ENCODE data around the gene SLC17A5. TPM values are rescaled to one million over a fixed set of nuclear protein-coding genes. Genes with fewer than 3 reads are reported as not detected.
"Not testable (repeated sequence)": the region's sequence is repeated elsewhere in the genome, so short reads cannot be mapped to it uniquely, and the experiment has no call there.

Gene SLC17A5
- total RNA-seq, 1 donor from 2014 or later, result 7.5 TPM

- intact Hi-C loops (cut with micrococcal nuclease), result no loop called here
- ChIA-PET CTCF (interaction anchor here (0.9 to 1.5 kb wide), 2 partner anchors 13 to 1520 kb away, joined by 3 to 9 read pairs; no protein-coding TSS in a partner anchor), POLR2A (no interaction called here)
- Mint-ChIP-seq H3K9me3 (peaks cover 3% of the 10 kb centered on the region), H3K27ac (no peak overlapping the region), H3K4me1 (no peaks in the 10 kb centered on the region), H3K27me3 (peaks cover 25% of the 10 kb centered on the region), H3K4me3 (no peak overlapping the region), H3K36me3 (ENCODE audit: low read depth) (no peaks in the 10 kb centered on the region)
- TF ChIP-seq CTCF (IDR thresholded peaks at IDR 0.05), result no peak
- DNase-seq (no peak), ATAC-seq (ENCODE audit: low read depth) (no peak)
Observed at GRCh38 chr6:73688351-73688750, 34.6 kb upstream of the SLC17A5 start.

GRCh38 chr6:73683574-73683973 lies 29.8 kb upstream of the SLC17A5 start:
- H3K9me3 Mint-ChIP-seq, result peaks cover 10% of the 10 kb centered on the region
- not testable (repeated sequence) for ATAC-seq (ENCODE audit: low read depth)

GRCh38 chr6:73680289-73680918 lies 26.6 kb upstream of the SLC17A5 start:
- ChIA-PET CTCF (no interaction called here), POLR2A (no interaction called here)
- intact Hi-C loops (cut with micrococcal nuclease), result no loop called here
- Mint-ChIP-seq H3K4me1 (no peaks in the 10 kb centered on the region), H3K36me3 (ENCODE audit: low read depth) (no peaks in the 10 kb centered on the region), H3K9me3 (peaks cover 10% of the 10 kb centered on the region), H3K27me3 (peaks cover 10% of the 10 kb centered on the region), H3K27ac (no peak overlapping the region), H3K4me3 (no peak overlapping the region)
- DNase-seq (no peak), ATAC-seq (ENCODE audit: low read depth) (no peak)
- no peak for TF ChIP-seq CTCF (IDR thresholded peaks at IDR 0.05)

More at GRCh38 chr6:73683574-73683973, 29.8 kb upstream of the SLC17A5 start:
- H3K4me3 Mint-ChIP-seq; DNase-seq; POLR2A ChIA-PET; H3K36me3 Mint-ChIP-seq (ENCODE audit: low read depth); intact Hi-C loops (cut with micrococcal nuclease); H3K4me1 Mint-ChIP-seq; H3K27ac Mint-ChIP-seq; CTCF ChIA-PET: not testable (repeated sequence)
- peaks cover 12% of the 10 kb centered on the region for H3K27me3 Mint-ChIP-seq

GRCh38 chr6:73679846-73680245 lies 26.1 kb upstream of the SLC17A5 start:
- H3K9me3 Mint-ChIP-seq, result peaks cover 10% of the 10 kb centered on the region
- H3K36me3 Mint-ChIP-seq (ENCODE audit: low read depth); H3K27ac Mint-ChIP-seq; H3K27me3 Mint-ChIP-seq; POLR2A ChIA-PET; H3K4me1 Mint-ChIP-seq; DNase-seq; ATAC-seq (ENCODE audit: low read depth); H3K4me3 Mint-ChIP-seq; CTCF ChIA-PET: not testable (repeated sequence)
- intact Hi-C loops (cut with micrococcal nuclease), result loop anchor here (10.0 kb wide), 1 partner anchor 1845 kb away; no protein-coding TSS in a partner anchor

- H3K4me1 Mint-ChIP-seq, result no peaks in the 10 kb centered on the region
- peaks cover 10% of the 10 kb centered on the region for H3K9me3 Mint-ChIP-seq
- H3K36me3 Mint-ChIP-seq (ENCODE audit: low read depth), result no peaks in the 10 kb centered on the region
- CTCF ChIA-PET, result no interaction called here
- peaks cover 10% of the 10 kb centered on the region for H3K27me3 Mint-ChIP-seq
- ATAC-seq (ENCODE audit: low read depth) (no peak), DNase-seq (no peak)
- POLR2A ChIA-PET, result interaction anchor here (0.6 to 0.7 kb wide), 2 partner anchors 204 to 262 kb away, joined by 4 to 6 read pairs; no protein-coding TSS in a partner anchor
- no peak overlapping the region for H3K4me3 Mint-ChIP-seq
- no peak for TF ChIP-seq CTCF (IDR thresholded peaks at IDR 0.05)
- no peak overlapping the region for H3K27ac Mint-ChIP-seq
- intact Hi-C loops (cut with micrococcal nuclease), result loop anchor here (10.0 kb wide), 1 partner anchor 1846 kb away; no protein-coding TSS in a partner anchor
Observed at GRCh38 chr6:73679009-73679408, 25.2 kb upstream of the SLC17A5 start.

- DNase-seq, result peak; percentile 20
- CTCF ChIA-PET, result interaction anchor here (0.8 to 5.0 kb wide), 9 partner anchors 9 to 1536 kb away, joined by 3 to 30 read pairs (median 3); partner anchors contain the start of gene COL12A1
- H3K9me3 Mint-ChIP-seq, result no peaks in the 10 kb centered on the region
- intact Hi-C loops (cut with micrococcal nuclease), result loop anchor here (1.0 to 10.0 kb wide), 5 partner anchors 21 to 1849 kb away; no protein-coding TSS in a partner anchor
- H3K36me3 Mint-ChIP-seq (ENCODE audit: low read depth), result no peaks in the 10 kb centered on the region
- H3K27ac Mint-ChIP-seq, result no peak overlapping the region
- peak; percentile 83 for TF ChIP-seq CTCF (IDR thresholded peaks at IDR 0.05)
- peak; percentile 83 for ATAC-seq (ENCODE audit: low read depth)
- no peaks in the 10 kb centered on the region for H3K4me1 Mint-ChIP-seq
- POLR2A ChIA-PET, result no interaction called here
- H3K4me3 Mint-ChIP-seq, result no peak overlapping the region
- peaks cover 11% of the 10 kb centered on the region for H3K27me3 Mint-ChIP-seq
Observed at GRCh38 chr6:73675466-73676098, 21.8 kb upstream of the SLC17A5 start.

Data from activated B cell treated with CpG ODN at 0.5 μM for 24 hours (primary cell).